Fibroblast of lung (primary cell): Measurements from ENCODE around the gene ZFP42. TPM values are rescaled to one million over a fixed set of nuclear protein-coding genes. Genes with fewer than 3 reads are reported as not detected.
A peak's percentile ranks its signal among the peaks of the same experiment; 100 is the strongest.

Source experiments
- DNase-seq, 2 donors: peaks; one replicate each; pipeline versions ENCODE4 v3.0.0 to v3.0.0-alpha.2; 2010; ENCODE audit warnings: low read depth in 2 of 2
- H2AFZ ChIP-seq: 2 replicates; pipeline ENCODE4 v1.5.1; 2012; ENCODE audit warnings: low read length, control low read depth, inconsistent platforms
- H3K27ac ChIP-seq: 2 replicates; pipeline ENCODE4 v1.5.1; 2011; ENCODE audit warnings: low read length, control low read depth; ENCODE audit not compliant: insufficient read depth
- H3K27me3 ChIP-seq: 2 replicates; pipeline ENCODE4 v1.5.1; 2011; ENCODE audit warnings: mild to moderate bottlenecking, low read length; ENCODE audit not compliant: control insufficient read depth, insufficient read depth
- H3K36me3 ChIP-seq: 2 replicates; pipeline ENCODE4 v1.5.1; 2011; ENCODE audit warnings: low read length; ENCODE audit not compliant: control insufficient read depth, insufficient read depth
- H3K4me1 ChIP-seq: 2 replicates; pipeline ENCODE4 v1.5.1; 2011; ENCODE audit warnings: low read length; ENCODE audit not compliant: control insufficient read depth, insufficient read depth; ENCODE audit errors: extremely low read depth
- H3K4me2 ChIP-seq: 2 replicates; pipeline ENCODE4 v1.5.1; 2011; ENCODE audit warnings: low read length, control low read depth; ENCODE audit not compliant: insufficient read depth; ENCODE audit errors: extremely low read depth
- H3K4me3 ChIP-seq, 4 experiments: fragments of 200-600 bp in 1 of 4; sonication (generic) in 1 of 4; replicated peaks in 1 of 4; 2 replicates each; pipeline ENCODE4 v1.5.1; 2011 to 2016; ENCODE audit warnings: low read length in 4 of 4, low read depth in 3 of 4, mild to moderate bottlenecking in 3 of 4, control low read depth in 2 of 4, inconsistent platforms in 1 of 4, mixed read lengths in 1 of 4; ENCODE audit not compliant: insufficient read depth in 1 of 4; ENCODE audit errors: control extremely low read depth in 1 of 4
- H3K79me2 ChIP-seq: 2 replicates; pipeline ENCODE4 v1.5.1; 2012; ENCODE audit warnings: mild to moderate bottlenecking, low read length, inconsistent platforms; ENCODE audit not compliant: control insufficient read depth, insufficient read depth
- H3K9ac ChIP-seq: 2 replicates; pipeline ENCODE4 v1.5.1; 2011; ENCODE audit warnings: mild to moderate bottlenecking, low read length, control low read depth; ENCODE audit not compliant: insufficient read depth
- H3K9me3 ChIP-seq: 2 replicates; pipeline ENCODE4 v1.5.1; 2012; ENCODE audit warnings: low read depth, low read length; ENCODE audit not compliant: control insufficient read depth, insufficient read depth
- H4K20me1 ChIP-seq: 2 replicates; pipeline ENCODE4 v1.5.1; 2011; ENCODE audit warnings: low read length; ENCODE audit not compliant: control insufficient read depth, insufficient read depth; ENCODE audit errors: extremely low read depth
- EZH2 ChIP-seq: IDR thresholded peaks from 2 replicates; pipeline ENCODE4 v1.5.1; 2012; ENCODE audit warnings: low read length, control low read depth, mild to moderate bottlenecking; ENCODE audit errors: missing control alignments
- polyA plus RNA-seq, 2 donors: library from polyadenylated mRNA; depleted of rRNA in 1 of 2; stranded (reverse) in 1 of 2; unstranded in 1 of 2; fragments of >200 nt; gene quantifications; 2 replicates each; pipeline ENCODE4 v1.2.1, GENCODE V29; 2011 to 2012; ENCODE audit warnings: missing spikeins in 1 of 2
- total RNA-seq: library from RNA; depleted of rRNA; stranded (reverse); fragments of >200 nt; gene quantifications from 2 replicates; pipeline ENCODE4 v1.2.1, GENCODE V29; 2014
- TF ChIP-seq, protein P1 (sequence below), 2 donors: IDR thresholded peaks in 1 of 2; conservative IDR thresholded peaks in 1 of 2; 1 replicate in 1 of 2; 2 replicates in 1 of 2; pipeline ENCODE4 v1.5.1; 2011 to 2012; ENCODE audit warnings: low read length in 2 of 2, control low read depth in 1 of 2, inconsistent platforms in 1 of 2, low read depth in 1 of 2, mild to moderate bottlenecking in 1 of 2

ZFP42 gene
- total and polyA plus RNA-seq, 2 donors (not counting 1 experiment from before 2014, with no cell fraction given), result 0.33 TPM; not detected in 1

DNA sequence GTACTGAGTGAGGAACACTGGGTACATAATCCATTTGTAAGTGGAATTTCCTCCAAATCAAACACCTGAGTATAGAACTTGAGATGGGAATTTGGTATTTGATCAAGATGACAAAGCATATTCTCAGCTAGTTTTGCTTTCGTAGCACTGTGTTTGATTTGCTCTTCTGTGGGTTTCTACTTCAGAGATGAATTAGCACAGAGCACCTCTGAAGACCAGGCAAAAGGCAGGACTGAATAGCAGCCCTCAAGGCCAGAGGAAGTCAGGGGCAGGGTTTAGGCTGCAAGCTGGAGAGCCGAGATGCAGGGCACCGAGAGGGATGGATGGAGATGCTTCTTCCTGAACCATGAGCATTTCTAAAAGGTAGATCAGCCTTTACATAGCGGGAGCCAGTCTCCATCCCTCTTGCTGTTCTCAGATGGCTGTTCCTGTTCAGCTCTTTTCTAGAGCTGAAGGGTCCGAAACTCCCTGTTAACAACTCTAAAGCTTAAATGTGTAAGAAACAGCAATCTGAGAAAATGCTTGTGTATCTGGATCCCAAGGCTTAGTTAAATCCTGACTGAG, 10.8 kb downstream of the ZFP42 start:
- H3K27me3 ChIP-seq, result no peaks in the 10 kb centered on the region
- H2AFZ ChIP-seq, result no peak overlapping the region
- no peak for TF ChIP-seq EZH2
- TF ChIP-seq, protein P1, sequence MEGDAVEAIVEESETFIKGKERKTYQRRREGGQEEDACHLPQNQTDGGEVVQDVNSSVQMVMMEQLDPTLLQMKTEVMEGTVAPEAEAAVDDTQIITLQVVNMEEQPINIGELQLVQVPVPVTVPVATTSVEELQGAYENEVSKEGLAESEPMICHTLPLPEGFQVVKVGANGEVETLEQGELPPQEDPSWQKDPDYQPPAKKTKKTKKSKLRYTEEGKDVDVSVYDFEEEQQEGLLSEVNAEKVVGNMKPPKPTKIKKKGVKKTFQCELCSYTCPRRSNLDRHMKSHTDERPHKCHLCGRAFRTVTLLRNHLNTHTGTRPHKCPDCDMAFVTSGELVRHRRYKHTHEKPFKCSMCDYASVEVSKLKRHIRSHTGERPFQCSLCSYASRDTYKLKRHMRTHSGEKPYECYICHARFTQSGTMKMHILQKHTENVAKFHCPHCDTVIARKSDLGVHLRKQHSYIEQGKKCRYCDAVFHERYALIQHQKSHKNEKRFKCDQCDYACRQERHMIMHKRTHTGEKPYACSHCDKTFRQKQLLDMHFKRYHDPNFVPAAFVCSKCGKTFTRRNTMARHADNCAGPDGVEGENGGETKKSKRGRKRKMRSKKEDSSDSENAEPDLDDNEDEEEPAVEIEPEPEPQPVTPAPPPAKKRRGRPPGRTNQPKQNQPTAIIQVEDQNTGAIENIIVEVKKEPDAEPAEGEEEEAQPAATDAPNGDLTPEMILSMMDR (conservative IDR thresholded peaks at IDR 0.05 in 1 of 2, IDR thresholded peaks at IDR 0.05 in 1 of 2; ENCODE audit: low read depth in 1 of 2, low read length in 2 of 2), result no peak
- H3K79me2 ChIP-seq, result no peaks in the 10 kb centered on the region
- no peaks in the 10 kb centered on the region for H4K20me1 ChIP-seq
- H3K4me2 ChIP-seq, result no peak overlapping the region
- no peak for DNase-seq
- no peaks in the 10 kb centered on the region for H3K9me3 ChIP-seq
- no peak overlapping the region for H3K27ac ChIP-seq
- no peaks in the 10 kb centered on the region for H3K36me3 ChIP-seq
- H3K4me1 ChIP-seq, result no peaks in the 10 kb centered on the region
- H3K4me3 ChIP-seq, result no peak overlapping the region
- no peak overlapping the region for H3K9ac ChIP-seq

DNA sequence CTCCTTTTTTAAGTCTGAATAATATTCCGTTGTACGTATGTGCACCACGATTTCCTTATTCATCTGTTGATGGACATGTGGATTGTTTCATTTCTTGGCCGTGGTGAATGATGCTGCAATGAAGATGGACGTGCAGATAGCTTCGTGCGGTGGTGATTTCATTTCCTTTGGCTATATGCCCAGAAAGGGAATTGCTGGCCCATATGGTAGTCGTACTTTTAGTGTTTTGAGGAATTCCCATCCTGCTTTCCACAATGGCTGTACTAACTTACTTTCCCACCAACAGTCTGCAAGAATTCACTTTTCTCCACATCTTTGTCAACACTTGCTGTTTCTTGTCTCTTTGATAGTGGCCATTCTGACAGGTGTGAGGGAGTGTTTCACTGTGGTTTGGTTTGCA, 12.8 kb downstream of the ZFP42 start:
- Histone ChIP-seq H4K20me1 (no peaks in the 10 kb centered on the region), H3K27ac (no peak overlapping the region), H3K9me3 (no peaks in the 10 kb centered on the region), H2AFZ (no peak overlapping the region), H3K4me1 (no peaks in the 10 kb centered on the region), H3K9ac (no peak overlapping the region), H3K4me2 (no peak overlapping the region), H3K4me3 (no peak overlapping the region), H3K27me3 (no peaks in the 10 kb centered on the region), H3K79me2 (no peaks in the 10 kb centered on the region), H3K36me3 (no peaks in the 10 kb centered on the region)
- peak; percentile 56 to 85 for DNase-seq
- TF ChIP-seq, protein P1 (conservative IDR thresholded peaks at IDR 0.05 in 1 of 2, IDR thresholded peaks at IDR 0.05 in 1 of 2; ENCODE audit: low read depth in 1 of 2, low read length in 2 of 2), result no peak
- no peak for TF ChIP-seq EZH2

DNA sequence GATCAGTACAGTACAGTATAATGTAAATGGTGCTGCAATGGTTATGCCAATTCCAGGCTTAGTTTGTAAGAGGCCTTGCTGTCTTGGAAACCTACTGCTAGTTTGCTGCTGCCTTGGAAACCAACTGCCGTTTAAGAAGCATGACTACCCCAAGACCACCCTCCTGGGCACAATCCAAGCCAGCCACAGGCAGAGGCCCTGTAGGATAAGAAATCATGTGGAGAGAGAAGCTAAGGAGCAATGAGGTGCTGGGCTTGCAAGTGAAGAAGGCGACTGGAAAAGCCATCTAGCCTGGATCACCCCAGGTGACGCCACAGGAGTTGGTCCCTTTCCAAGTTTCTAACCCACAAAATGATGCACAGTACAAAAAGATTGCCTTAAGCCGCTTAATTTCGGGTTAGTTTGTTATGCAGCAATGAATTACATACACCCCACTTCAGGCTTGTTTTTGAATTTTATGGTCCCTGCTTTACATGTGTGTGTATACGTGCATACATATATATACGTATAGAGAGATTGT, 16.9 kb downstream of the ZFP42 start:
- H3K27ac ChIP-seq, result no peak overlapping the region
- no peak overlapping the region for H3K4me3 ChIP-seq
- H3K27me3 ChIP-seq, result no peaks in the 10 kb centered on the region
- no peak overlapping the region for H3K9ac ChIP-seq
- no peaks in the 10 kb centered on the region for H3K9me3 ChIP-seq
- no peaks in the 10 kb centered on the region for H4K20me1 ChIP-seq
- H2AFZ ChIP-seq, result no peak overlapping the region
- H3K36me3 ChIP-seq, result no peaks in the 10 kb centered on the region
- H3K4me2 ChIP-seq, result no peak overlapping the region
- no peaks in the 10 kb centered on the region for H3K4me1 ChIP-seq
- TF ChIP-seq EZH2, result no peak
- TF ChIP-seq, protein P1 (conservative IDR thresholded peaks at IDR 0.05 in 1 of 2, IDR thresholded peaks at IDR 0.05 in 1 of 2; ENCODE audit: low read depth in 1 of 2, low read length in 2 of 2), result no peak
- no peaks in the 10 kb centered on the region for H3K79me2 ChIP-seq
- no peak for DNase-seq
